ENCODE data around the gene SBK2.

DNA sequence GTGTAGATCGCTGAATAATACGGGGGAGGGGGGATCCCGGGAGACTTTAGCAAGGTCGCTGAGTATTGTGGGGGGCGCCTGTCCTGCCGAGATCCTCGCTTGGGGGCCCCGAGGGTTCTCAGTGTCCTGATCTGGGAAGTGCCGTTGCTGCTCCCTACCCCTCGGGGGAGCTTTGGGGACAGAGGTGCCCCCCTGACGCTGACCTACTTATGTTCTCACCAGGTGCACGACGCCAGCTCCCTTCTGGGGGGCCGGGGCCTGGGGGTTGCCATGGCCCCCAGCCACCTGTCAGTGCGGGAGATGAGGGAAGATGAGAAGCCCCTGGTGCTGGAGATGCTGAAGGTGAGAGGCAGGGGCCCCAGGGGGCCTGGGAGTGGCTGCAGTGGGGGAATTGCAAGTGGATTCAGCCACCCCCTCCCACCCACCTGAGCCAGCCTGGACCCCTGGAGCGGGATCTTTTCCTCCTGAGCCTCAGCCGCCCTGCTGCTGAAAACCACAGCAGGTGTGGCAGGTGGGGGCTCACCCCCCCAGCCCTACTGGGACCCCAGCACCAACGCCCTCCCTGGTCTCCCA lies 51.4 kb downstream of the SBK2 start:
- TF ChIP-seq, protein P1, sequence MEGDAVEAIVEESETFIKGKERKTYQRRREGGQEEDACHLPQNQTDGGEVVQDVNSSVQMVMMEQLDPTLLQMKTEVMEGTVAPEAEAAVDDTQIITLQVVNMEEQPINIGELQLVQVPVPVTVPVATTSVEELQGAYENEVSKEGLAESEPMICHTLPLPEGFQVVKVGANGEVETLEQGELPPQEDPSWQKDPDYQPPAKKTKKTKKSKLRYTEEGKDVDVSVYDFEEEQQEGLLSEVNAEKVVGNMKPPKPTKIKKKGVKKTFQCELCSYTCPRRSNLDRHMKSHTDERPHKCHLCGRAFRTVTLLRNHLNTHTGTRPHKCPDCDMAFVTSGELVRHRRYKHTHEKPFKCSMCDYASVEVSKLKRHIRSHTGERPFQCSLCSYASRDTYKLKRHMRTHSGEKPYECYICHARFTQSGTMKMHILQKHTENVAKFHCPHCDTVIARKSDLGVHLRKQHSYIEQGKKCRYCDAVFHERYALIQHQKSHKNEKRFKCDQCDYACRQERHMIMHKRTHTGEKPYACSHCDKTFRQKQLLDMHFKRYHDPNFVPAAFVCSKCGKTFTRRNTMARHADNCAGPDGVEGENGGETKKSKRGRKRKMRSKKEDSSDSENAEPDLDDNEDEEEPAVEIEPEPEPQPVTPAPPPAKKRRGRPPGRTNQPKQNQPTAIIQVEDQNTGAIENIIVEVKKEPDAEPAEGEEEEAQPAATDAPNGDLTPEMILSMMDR (IDR thresholded peaks at IDR 0.05; ENCODE audit: low read depth, low read length): no peak
- TF ChIP-seq MYC (IDR thresholded peaks at IDR 0.05; ENCODE audit: low read depth, low read length) (no peak), POLR2A (IDR thresholded peaks at IDR 0.05; ENCODE audit: extremely low read depth, insufficient read length) (no peak)

All from NB4 (cell line).